Activated naive CD4-positive, alpha-beta T cell treated with anti-CD3 and anti-CD28 coated beads for 36 hours (primary cell): ENCODE measurements around the gene JAKMIP1. TPM values are rescaled to one million over a fixed set of nuclear protein-coding genes. Genes with fewer than 3 reads are reported as not detected.

ENCODE experiments used
- CTCF ChIA-PET: fragments of 350-600 bp; sonication (Branson Sonifier 250); formaldehyde crosslinking; loops from one replicate; lab custom pipeline; 2021; ENCODE audit warnings: antibody characterized with exemption; lab: Charles Lee
- DNase-seq: peaks from one replicate; pipeline ENCODE4 v3.0.0-alpha.2; 2020
- H3K27ac Mint-ChIP-seq: one replicate; pipeline ENCODE4 v1.8.0; 2021; ENCODE audit warnings: mild to moderate bottlenecking, mixed read lengths
- H3K27me3 Mint-ChIP-seq: one replicate; pipeline ENCODE4 v1.8.0; 2021; ENCODE audit warnings: low read depth, mixed read lengths
- H3K36me3 Mint-ChIP-seq: one replicate; pipeline ENCODE4 v1.8.0; 2021; ENCODE audit warnings: low read depth, mixed read lengths
- H3K4me1 Mint-ChIP-seq: one replicate; pipeline ENCODE4 v1.8.0; 2021; ENCODE audit warnings: low read depth, mixed read lengths
- H3K4me3 Mint-ChIP-seq: one replicate; pipeline ENCODE4 v1.8.0; 2021; ENCODE audit warnings: mild to moderate bottlenecking, moderate library complexity, mixed read lengths
- H3K9me3 Mint-ChIP-seq: one replicate; pipeline ENCODE4 v1.8.0; 2021; ENCODE audit warnings: mixed read lengths
- intact Hi-C: fragments of 100-400 bp; cut with micrococcal nuclease; formaldehyde crosslinking; loops from one replicate; pipeline ENCODE4 v1.15.1; 2023
- total RNA-seq, 2 experiments: library from RNA; stranded (reverse); gene quantifications; one replicate each; pipeline ENCODE4 v1.2.3, GENCODE V29; 2021

The JAKMIP1 gene
- total RNA-seq, 2 experiments from 2014 or later: 0.27 to 0.50 TPM

DNA sequence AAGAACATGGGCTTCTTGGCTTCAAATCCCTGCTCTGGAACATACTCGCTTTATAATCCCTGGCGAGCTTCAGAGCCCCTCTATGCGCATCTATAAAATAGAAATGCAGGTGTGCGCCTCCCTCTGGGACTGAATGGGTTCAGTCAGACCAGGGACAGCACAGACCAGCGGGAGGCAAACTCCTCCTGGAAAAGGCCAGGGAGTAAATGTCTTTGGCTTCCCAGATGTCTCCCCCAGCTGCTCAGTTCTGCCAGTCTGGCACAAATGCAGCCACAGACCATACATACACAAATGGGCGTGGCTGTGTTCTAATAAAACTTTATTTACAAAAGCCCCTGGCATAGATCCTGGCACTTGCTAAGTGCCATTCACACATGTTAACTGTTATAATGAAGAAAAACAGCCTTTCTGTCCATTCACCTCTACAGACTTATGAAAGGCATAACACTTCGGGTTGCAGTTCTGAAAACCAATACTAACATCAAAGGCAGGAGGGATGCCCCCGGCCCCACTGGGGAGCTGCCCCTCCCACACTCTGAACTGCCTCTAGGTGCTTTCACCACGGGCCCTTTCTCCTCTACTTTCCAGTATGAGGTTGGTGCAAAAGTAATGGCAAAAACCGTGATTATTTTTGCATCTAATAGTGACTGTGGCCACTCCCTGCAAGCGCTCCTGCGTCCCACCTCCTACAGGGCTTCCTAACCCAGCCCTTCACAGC, 4.6 kb downstream of the JAKMIP1 start:
- no peak for DNase-seq
- H3K27me3 Mint-ChIP-seq: peaks cover 30% of the 10 kb centered on the region
- no peak overlapping the region for H3K27ac Mint-ChIP-seq
- no peaks in the 10 kb centered on the region for H3K9me3 Mint-ChIP-seq
- no peaks in the 10 kb centered on the region for H3K36me3 Mint-ChIP-seq
- CTCF ChIA-PET: no interaction called here
- no peak overlapping the region for H3K4me3 Mint-ChIP-seq
- intact Hi-C loops: no loop called here
- H3K4me1 Mint-ChIP-seq: peaks cover 11% of the 10 kb centered on the region

GRCh38 chr4:6194458-6195195, 5.7 kb downstream of the JAKMIP1 start:
- Mint-ChIP-seq H3K27ac (no peak overlapping the region), H3K36me3 (no peaks in the 10 kb centered on the region), H3K27me3 (peaks cover 37% of the 10 kb centered on the region), H3K4me1 (peaks cover 11% of the 10 kb centered on the region), H3K4me3 (no peak overlapping the region), H3K9me3 (no peaks in the 10 kb centered on the region)
- DNase-seq: no peak
- intact Hi-C loops: no loop called here
- CTCF ChIA-PET: no interaction called here

DNA sequence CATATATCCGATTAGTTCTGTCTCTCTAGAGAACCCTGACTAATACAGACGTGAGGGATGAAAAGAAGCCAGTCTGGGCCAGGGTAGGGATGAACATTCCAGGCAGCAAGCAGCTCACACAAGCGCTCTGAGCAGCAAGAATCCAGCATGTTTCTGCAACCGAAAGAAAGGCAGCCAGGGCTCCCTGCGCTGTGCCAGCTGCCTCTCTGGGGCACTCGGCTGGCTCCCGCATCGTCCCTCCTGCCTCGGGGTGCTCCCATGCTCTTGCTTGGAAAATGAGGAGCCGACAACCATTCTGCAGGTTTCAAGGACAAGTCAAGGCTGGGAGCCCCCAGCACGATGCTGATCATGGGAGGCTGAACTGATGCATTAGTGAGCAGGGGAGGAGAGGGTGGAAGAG, 7.0 kb downstream of the JAKMIP1 start:
- H3K4me3 Mint-ChIP-seq: no peak overlapping the region
- H3K4me1 Mint-ChIP-seq: peaks cover 4% of the 10 kb centered on the region
- DNase-seq: no peak
- CTCF ChIA-PET: no interaction called here
- peaks cover 31% of the 10 kb centered on the region for H3K27me3 Mint-ChIP-seq
- no peak overlapping the region for H3K27ac Mint-ChIP-seq
- H3K36me3 Mint-ChIP-seq: no peaks in the 10 kb centered on the region
- intact Hi-C loops: no loop called here
- no peaks in the 10 kb centered on the region for H3K9me3 Mint-ChIP-seq

GRCh38 chr4:6192245-6192644, 8.1 kb downstream of the JAKMIP1 start:
- intact Hi-C loops: no loop called here
- Mint-ChIP-seq H3K4me3 (no peak overlapping the region), H3K27ac (no peak overlapping the region), H3K27me3 (peaks cover 20% of the 10 kb centered on the region), H3K36me3 (no peaks in the 10 kb centered on the region), H3K9me3 (peaks cover 4% of the 10 kb centered on the region), H3K4me1 (no peaks in the 10 kb centered on the region)
- no peak for DNase-seq
- CTCF ChIA-PET: no interaction called here

GRCh38 chr4:6191448-6192130, 8.8 kb downstream of the JAKMIP1 start:
- peaks cover 7% of the 10 kb centered on the region for H3K9me3 Mint-ChIP-seq
- no peaks in the 10 kb centered on the region for H3K4me1 Mint-ChIP-seq
- no peak overlapping the region for H3K4me3 Mint-ChIP-seq
- intact Hi-C loops: no loop called here
- peaks cover 15% of the 10 kb centered on the region for H3K27me3 Mint-ChIP-seq
- no peak overlapping the region for H3K27ac Mint-ChIP-seq
- DNase-seq: no peak
- CTCF ChIA-PET: no interaction called here
- no peaks in the 10 kb centered on the region for H3K36me3 Mint-ChIP-seq

- DNase-seq: no peak
- CTCF ChIA-PET: no interaction called here
- Mint-ChIP-seq H3K4me3 (no peak overlapping the region), H3K36me3 (no peaks in the 10 kb centered on the region), H3K27me3 (peaks cover 11% of the 10 kb centered on the region), H3K4me1 (no peaks in the 10 kb centered on the region), H3K9me3 (peaks cover 12% of the 10 kb centered on the region), H3K27ac (no peak overlapping the region)
- intact Hi-C loops: no loop called here
Measured at GRCh38 chr4:6190486-6190885, 9.9 kb downstream of the JAKMIP1 start.

DNA sequence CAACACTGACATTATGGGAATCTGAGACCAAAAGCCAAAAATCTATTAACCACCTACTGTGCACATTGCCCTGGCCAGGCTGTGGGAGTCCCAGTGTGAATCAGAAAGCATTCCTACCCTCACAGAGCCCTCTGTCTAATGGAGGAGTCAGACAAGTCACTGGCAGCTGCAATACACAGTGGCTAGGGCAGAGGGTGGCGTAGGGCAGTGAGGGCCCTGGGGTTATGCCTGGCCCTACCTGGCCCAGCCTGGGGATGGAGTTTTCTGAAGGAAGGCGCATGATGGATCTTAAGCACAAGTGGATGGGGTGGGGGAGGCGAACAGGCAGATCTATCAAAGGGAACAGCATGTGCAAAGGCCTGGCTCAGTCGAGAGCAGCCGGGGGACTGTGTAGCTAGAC, 10.8 kb downstream of the JAKMIP1 start:
- H3K27ac Mint-ChIP-seq: no peak overlapping the region
- H3K36me3 Mint-ChIP-seq: no peaks in the 10 kb centered on the region
- no peaks in the 10 kb centered on the region for H3K4me1 Mint-ChIP-seq
- CTCF ChIA-PET: no interaction called here
- DNase-seq: no peak
- H3K27me3 Mint-ChIP-seq: peaks cover 11% of the 10 kb centered on the region
- no peak overlapping the region for H3K4me3 Mint-ChIP-seq
- intact Hi-C loops: no loop called here
- peaks cover 12% of the 10 kb centered on the region for H3K9me3 Mint-ChIP-seq

DNA sequence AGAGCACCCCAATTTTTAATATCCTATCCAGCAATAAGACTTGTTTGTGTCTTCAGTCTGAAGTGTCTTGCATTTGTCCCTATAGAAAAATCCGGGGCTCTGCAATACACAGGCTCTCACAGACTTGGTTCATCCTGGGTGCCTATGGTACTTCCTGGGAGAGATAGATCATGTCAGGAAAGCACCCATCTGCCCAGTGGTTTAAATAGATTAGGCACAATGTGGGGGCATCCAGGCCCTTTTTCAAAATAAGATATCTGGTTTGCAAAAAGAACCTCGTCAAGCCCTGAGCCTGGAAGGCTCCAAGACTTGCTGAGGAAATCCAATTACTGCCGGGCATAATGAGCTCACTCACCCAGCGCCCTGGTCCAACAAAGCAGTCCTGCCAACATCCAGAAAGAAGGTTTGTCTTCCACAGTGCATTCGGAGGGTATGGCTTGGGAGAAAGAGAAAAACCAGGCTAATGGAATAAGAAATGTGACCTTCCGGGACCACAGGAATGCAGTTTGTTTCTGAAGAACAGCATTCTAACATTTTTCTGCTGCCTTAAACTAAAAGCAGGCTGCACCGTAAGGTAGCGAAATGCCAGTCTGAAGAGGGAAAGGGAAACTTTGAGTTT, 11.6 kb downstream of the JAKMIP1 start:
- H3K4me3 Mint-ChIP-seq: no peak overlapping the region
- H3K27ac Mint-ChIP-seq: no peak overlapping the region
- intact Hi-C loops: no loop called here
- CTCF ChIA-PET: no interaction called here
- no peaks in the 10 kb centered on the region for H3K4me1 Mint-ChIP-seq
- H3K27me3 Mint-ChIP-seq: peaks cover 11% of the 10 kb centered on the region
- DNase-seq: no peak
- H3K36me3 Mint-ChIP-seq: no peaks in the 10 kb centered on the region
- peaks cover 12% of the 10 kb centered on the region for H3K9me3 Mint-ChIP-seq

- no peak for DNase-seq
- Mint-ChIP-seq H3K36me3 (no peaks in the 10 kb centered on the region), H3K27me3 (peaks cover 3% of the 10 kb centered on the region), H3K9me3 (peaks cover 19% of the 10 kb centered on the region), H3K27ac (no peak overlapping the region), H3K4me3 (no peak overlapping the region), H3K4me1 (peaks cover 13% of the 10 kb centered on the region)
- intact Hi-C loops: no loop called here
- CTCF ChIA-PET: no interaction called here
Measured at GRCh38 chr4:6184169-6184568, 16.2 kb downstream of the JAKMIP1 start.

GRCh38 chr4:6183740-6184139, 16.6 kb downstream of the JAKMIP1 start:
- H3K4me1 Mint-ChIP-seq: peaks cover 13% of the 10 kb centered on the region
- CTCF ChIA-PET: no interaction called here
- intact Hi-C loops: no loop called here

DNA sequence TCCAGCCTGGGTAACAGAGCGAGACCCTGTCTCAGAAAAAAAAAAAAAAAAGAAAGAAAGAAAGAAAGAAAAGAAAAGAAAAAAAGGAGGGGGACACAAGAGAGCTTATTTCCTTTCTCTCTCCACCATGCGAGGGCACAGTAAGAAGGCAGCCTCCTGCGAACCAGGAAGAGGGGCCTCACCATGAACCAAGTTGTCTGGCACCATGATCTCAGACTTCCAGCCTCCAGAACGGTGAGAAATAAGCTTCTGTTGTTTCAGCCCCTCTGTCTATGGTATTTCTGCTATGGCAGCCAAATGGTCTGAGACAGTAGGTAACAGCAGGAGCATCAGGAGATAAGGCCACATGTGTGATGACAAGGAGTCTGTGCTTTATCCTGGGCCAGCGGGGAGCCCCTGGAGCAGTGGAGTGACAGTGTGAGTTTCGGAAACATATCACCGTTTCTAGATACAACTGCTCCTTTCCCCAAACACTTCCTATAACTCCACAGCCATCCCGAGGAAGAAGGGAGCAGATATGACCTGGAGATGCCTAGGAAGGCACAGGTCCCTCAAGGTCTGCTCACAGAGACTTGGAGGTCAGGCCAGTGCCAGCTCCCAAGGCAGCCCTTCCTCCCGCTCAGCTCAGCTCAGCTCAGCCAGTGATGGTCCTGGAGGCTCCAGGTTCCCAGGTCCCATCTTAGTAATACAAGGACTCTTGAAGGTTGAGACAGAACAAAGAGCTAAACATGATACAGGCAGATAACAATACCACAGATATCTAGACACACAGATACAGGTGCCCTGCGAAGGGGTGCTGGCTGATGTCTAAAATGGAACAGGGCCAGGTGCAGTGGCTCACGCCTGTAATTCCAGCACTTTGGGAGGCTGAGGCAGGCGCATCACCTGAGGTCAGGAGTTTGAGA, 17.7 kb downstream of the JAKMIP1 start:
- intact Hi-C loops: no loop called here
- Mint-ChIP-seq H3K27me3 (peaks cover 3% of the 10 kb centered on the region), H3K4me3 (no peak overlapping the region), H3K4me1 (peaks cover 17% of the 10 kb centered on the region), H3K27ac (no peak overlapping the region), H3K36me3 (no peaks in the 10 kb centered on the region), H3K9me3 (peaks cover 21% of the 10 kb centered on the region)
- DNase-seq: no peak
- CTCF ChIA-PET: no interaction called here

More at GRCh38 chr4:6183740-6184139, 16.6 kb downstream of the JAKMIP1 start:
- H3K4me3 Mint-ChIP-seq: no peak overlapping the region
- no peak for DNase-seq
- no peak overlapping the region for H3K27ac Mint-ChIP-seq
- no peaks in the 10 kb centered on the region for H3K36me3 Mint-ChIP-seq
- H3K9me3 Mint-ChIP-seq: peaks cover 19% of the 10 kb centered on the region
- H3K27me3 Mint-ChIP-seq: peaks cover 3% of the 10 kb centered on the region
